Ovary (tissue), 3 donors: ENCODE data around the gene SP2.

Source experiments
- CTCF ChIP-seq, 3 donors: fragments of 450-650 bp in 2 of 3; fragments of 200-600 bp in 1 of 3; IDR thresholded peaks; one replicate each; pipeline versions ENCODE4 v1.5.1 to v1.8.0; 2016 to 2022; ENCODE audit warnings: antibody characterized with exemption in 3 of 3, mild to moderate bottlenecking in 1 of 3
- EP300 ChIP-seq: sonication (generic); formaldehyde crosslinking; IDR thresholded peaks from one replicate; pipeline ENCODE4 v1.6.1; 2017; ENCODE audit warnings: antibody characterized with exemption
- POLR2A ChIP-seq: fragments of 450-650 bp; IDR thresholded peaks from one replicate; pipeline ENCODE4 v1.6.1; 2017; ENCODE audit warnings: antibody characterized with exemption, mild to moderate bottlenecking, moderate library complexity
- donor health status: DM: no; HTN: no; CAD: no.

DNA sequence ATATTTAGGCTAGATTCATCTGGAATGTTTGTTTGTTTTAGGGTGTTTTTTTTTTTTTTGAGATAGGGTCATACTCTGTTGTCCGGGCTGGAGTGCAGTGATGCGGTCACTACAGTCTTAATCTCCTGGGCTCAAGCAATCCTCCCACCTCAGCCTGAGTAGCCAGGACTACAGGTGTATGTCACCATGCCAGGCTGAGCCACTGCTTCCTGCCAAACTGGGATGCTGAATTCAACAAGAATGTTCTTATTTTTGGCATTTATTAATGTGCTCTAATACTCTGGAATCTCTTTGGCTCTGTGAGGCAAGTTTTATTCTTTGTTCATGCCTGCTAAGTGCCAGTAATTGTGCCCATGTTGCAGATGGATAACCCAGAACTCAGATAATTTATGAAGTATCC lies 21.5 kb downstream of the SP2 start:
- TF ChIP-seq CTCF (IDR thresholded peaks at IDR 0.05), result no peak
- TF ChIP-seq EP300, result no peak
- no peak for TF ChIP-seq POLR2A
